Measurements from ENCODE around the gene BRME1.
A peak's percentile ranks its signal among the peaks of the same experiment; 100 is the strongest.

BRME1 gene

GRCh38 chr19:13905634-13906520 lies at the start of gene BRME1, which contains the start of gene CC2D1A:
BRME1 (minus strand) TSS chr19:13906117; CDS start chr19:13904892, 1,225 bp downstream.
CC2D1A (plus strand) TSS chr19:13906201; CDS start chr19:13906442, 241 bp downstream.
- DNase-seq (ENCODE audit: low read depth), result peak; percentile 95

DNA sequence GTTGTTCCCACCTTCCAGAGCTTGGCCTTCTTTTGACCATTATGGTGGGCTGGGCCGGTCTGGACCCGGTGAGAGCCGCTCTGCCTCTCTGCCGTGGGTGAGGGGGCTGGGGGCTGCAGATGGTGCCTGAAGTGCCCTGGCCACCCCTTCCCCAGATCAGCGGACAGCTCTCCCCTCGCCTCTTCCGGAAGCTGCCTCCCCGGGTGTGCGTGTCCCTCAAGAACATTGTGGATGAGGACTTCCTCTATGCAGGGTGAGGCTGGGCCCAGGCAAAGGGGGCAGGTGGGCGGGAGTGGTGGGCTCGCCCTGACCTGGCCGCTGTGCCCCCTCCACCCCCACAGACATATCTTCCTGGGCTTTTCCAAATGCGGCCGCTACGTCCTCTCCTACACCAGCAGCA lies 48.3 kb upstream of the BRME1 start:
- no peak for DNase-seq (ENCODE audit: low read depth)

DNA sequence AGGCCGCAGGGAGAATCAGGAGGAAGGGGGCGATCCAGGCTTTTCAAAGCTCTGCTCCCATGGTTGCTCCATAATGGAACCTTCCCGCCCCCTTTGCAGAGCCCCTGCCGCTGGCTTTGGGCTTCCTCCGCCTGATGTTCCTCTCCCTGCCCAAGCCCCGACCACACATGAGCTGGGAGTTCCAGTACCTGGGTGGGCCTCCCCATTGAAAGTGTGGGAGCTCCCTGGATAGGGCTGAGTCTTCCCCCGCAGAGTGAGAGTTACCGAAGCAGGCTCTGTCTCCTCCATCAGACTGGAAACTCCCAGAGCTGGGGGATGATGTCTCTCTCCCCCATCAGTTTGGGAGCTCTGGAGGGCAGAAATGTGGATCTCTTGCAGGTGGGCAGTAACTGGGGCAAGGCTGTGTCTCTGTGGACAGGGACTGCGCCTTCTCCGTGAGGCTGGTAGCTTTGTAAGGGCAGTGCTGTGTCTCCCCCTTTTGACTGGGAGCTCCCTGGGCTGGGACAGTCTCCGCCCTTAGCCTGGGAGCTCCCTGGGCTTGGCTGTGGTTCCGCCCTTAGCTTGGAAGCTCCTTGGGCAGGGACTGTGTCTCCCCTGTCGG lies 47.1 kb upstream of the BRME1 start:
- DNase-seq (ENCODE audit: low read depth), result no peak

- peak; percentile 98 for DNase-seq (ENCODE audit: low read depth)
Observed at GRCh38 chr19:13952154-13952930, 46.4 kb upstream of the BRME1 start, which contains the start of gene DCAF15. DCAF15 (plus strand) TSS chr19:13952509; CDS start chr19:13952513, 4 bp downstream.

DNA sequence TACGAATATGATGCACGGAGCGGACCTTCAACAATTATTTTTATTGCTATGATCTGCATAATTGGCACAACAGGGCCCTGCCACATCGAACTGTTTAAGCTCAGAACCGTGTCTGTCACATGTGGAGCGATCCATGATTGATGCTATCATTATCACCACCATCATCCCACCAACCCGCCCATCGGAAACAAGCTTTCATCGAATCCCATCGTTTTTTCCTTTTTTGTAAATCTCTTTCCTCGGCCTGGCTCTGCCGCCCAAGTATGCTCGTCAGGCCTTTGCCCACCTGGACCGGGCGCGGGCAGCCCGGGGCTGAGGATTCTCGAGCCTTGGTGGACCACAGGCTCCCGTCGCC lies 45.9 kb upstream of the BRME1 start:
- no peak for DNase-seq (ENCODE audit: low read depth)

DNA sequence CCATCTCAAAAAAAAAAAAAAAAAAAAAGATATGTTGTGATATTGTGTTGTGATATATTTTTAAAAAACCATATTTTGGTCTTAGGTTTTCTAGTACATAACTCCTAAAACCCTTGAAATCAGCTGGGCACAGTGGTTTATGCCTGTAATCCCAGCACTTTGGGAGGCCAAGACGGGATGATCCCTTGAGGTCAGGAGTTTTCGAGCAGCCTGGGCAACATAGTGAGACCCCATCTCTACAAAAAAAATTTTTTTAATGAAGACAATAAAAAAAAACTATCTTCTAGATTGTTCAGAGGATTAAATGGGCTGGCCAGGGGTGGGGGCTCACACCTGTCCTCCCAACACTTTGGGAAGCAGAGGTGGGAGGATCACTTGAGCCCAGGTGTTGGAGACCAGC lies 45.1 kb upstream of the BRME1 start:
- no peak for DNase-seq (ENCODE audit: low read depth)

DNA sequence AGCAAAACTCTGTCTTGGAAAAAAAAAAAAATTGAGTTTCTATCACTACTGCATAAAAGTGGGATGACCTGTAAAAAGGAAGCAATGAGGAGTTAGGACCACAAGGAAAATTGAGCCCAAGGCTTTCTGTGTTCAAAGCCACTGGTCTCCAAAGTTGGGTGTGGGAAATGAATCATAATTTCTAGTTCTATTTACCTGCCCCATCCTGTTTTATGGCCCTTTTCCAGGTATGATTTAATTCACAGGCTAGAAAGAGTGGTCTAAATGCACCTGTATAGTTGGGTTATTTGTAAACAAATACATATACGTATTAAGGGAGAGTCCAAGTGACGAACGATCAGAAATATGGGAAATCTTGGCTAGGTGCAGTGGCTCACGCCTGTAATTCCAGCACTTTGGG lies 40.5 kb upstream of the BRME1 start:
- DNase-seq (ENCODE audit: low read depth), result no peak

DNA sequence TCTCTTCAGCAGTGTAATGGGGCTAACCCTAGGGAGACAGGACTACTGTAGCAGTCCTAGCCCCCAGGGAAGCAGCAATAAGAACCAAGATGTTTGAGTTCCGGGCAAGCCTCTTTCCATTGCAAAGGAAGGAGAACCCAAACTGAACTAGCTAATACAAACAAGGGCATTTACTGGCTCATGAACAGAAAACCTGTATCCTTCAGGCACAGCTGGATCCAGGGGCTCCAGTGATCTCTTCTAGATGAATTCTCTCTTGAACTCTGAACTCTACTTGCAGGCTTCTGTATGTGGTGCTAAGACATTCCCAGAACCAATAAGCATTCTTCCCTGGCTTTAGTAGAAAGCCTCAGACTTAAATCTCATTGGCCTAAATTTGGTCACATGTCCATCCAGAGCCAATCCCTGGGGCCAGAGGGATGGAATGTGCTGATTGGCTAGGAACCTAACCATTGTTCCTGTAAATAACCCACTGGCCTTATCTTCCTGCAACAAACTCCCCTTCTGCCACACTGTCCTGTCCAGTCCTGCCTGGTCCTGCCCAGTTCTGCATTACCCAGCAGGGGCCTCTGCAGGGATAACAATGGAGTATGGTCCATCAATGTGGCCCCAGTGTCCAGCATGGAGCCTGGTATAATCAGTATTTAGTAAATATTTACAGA lies 36.2 kb upstream of the BRME1 start:
- no peak for DNase-seq (ENCODE audit: low read depth)

DNA sequence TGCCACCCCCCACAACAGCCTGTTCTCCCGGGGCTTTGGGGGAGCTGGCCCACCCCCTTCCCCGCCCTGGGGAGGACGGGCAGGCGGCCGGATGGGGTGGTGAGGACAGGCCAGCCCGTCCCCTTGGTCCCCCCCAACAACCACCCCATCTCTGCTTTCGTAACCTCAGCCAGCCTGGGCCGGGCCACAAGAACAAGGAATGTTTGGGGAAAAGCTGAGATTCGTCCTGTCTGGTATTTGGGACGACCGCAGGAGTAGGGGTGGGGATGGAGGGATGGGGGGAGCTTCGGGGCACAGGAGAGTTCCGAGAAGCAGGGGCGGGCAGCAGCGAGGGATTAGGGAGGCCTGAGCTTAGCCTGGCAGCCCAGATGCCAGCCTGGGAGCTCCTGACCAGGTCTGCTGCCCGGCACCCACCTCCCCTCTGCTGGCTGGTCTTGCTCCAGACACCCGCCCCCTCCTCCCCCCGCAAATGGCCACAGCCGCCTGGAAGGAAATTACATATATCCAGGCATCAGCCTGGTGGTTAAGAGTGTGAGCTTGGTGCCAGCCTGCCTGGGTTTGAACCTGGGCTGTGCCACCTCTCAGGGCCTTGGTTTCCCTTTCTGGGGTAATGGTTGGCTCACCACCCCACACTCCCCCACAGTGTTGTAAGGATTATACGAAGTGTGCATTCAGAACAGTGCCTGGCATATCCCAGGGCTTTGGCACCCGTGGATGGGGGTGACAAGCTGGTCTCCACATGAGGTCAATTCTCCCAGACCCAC lies 32.6 kb upstream of the BRME1 start, which contains the start of gene PODNL1:
PODNL1 (minus strand) TSS at position 117 of the 764 bp plus-strand sequence. CDS start 236 bp downstream, outside the sequence.
- DNase-seq (ENCODE audit: low read depth), result no peak

DNA sequence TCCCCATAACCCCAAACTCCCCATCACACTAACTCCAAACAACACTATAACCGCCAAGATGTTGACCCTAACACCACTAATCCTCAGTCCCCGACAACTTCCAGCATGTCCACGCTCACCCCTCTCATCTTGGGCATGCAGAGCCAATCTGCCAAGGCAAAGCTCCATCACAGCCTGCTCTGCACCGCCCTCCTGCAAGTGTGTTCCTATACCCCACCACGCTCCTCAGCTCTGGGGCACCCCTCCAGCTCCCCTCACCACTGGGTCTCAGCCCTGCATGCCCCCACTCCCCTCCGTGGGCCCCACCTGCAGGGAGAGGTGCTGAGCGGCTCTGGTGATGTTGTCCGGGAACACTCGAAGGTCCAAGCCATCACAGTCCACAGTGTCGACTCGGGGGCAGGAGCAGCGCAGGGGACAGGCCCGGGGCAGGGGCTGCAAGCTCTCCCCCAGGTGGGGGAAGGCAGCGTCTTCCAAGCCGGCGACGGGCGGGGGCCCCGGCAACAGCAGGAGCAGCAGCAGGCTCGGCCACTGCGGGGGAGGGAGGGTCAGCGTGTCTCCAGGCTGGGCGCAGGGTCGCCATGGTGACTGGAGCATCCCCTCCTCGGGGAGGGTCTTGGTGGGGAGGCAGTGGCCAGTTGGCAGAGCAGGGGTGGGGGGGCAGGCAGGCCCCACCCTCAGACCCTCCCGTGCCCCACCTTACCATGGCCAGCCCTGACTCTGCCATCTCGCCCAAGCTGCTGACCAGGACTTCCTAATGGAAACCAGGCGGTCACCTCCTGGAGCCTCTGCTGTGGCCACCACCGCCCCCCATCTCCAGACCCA lies 31.8 kb upstream of the BRME1 start:
- no peak for DNase-seq (ENCODE audit: low read depth)

DNA sequence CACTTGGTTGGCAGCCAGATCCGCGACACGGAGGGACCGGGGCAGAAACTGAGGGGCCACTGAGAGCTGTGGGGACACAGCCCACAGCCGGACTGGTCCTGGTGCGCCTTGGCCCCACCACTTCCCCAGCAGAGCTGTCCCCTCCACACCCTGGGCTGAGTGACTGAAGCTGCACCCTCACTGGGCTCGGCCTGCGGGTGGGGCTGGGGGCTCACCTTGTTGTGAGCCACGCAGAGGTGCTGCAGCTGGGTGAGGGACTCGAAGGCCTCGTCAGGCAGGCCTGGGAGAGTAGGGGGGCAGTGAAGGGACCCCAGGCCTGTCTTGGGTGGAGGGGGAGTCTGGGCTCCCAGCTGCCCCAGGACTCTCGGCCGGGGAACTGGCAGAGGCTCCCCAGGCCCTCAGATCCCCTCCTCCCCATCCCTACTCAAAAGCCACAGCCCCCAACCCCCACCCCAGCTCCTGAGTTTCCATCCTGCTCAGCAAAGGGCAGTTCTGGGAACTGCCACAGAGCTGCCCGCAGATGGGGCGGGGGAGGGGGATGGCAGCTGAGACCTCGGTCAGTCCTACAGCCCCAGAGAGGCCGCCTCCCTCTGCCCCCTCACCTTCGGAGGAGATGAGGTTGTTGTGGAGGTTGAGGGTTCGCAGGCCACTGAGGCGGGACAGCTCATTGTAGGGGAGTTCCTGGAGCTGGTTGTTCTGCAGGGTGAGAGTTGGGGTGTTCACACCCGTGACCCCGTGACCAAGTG lies 30.0 kb upstream of the BRME1 start:
- DNase-seq (ENCODE audit: low read depth), result no peak

DNA sequence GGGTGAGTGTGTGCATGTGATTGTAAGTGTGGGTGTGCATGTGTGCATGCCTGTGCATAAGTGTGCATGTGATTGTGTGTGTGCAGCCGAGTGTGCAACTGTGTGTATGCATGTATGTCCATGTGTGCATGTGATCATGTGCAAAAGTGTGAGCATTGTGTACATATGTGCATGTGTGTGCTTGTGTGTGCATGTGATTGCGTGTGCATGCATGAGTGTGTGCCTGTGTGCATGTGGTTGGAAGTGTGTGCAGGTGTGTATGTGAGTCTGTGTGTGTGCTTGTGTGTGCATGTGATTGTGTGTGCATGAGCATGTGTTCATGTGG lies 28.8 kb upstream of the BRME1 start:
- no peak for DNase-seq (ENCODE audit: low read depth)

- DNase-seq (ENCODE audit: low read depth), result no peak
Observed at GRCh38 chr19:13932911-13933393, 27.0 kb upstream of the BRME1 start.

DNA sequence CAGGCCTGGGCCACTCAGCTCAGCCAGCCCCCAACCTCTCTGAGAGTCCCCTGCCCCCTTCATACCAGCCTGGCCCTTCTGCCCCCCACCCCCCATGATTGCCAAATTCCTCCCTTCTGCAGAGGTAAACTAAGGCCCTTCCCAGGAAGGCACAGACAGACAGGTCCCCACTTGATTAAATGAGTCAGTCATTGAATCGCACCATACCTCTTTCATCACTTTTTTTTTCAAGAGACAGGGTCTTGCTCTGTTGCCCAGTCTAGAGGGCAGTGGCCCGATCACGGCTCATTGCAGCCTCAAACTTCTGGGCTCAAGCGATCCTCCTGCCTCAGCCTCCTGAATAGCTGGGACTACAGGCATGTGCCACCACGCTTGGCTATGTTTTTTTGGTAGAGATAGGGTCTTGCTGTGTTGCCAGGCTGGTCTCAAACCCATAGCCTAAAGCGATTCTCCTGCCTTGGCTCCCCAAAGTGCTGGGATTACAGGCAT lies 26.3 kb upstream of the BRME1 start:
- no peak for DNase-seq (ENCODE audit: low read depth)

GRCh38 chr19:13931391-13932148 lies 25.7 kb upstream of the BRME1 start:
- no peak for DNase-seq (ENCODE audit: low read depth)

GRCh38 chr19:13930402-13930801 lies 24.5 kb upstream of the BRME1 start:
- DNase-seq (ENCODE audit: low read depth), result no peak

GRCh38 chr19:13929956-13930355 lies 24.0 kb upstream of the BRME1 start:
- no peak for DNase-seq (ENCODE audit: low read depth)

GRCh38 chr19:13929340-13929739 lies 23.4 kb upstream of the BRME1 start:
- no peak for DNase-seq (ENCODE audit: low read depth)

DNA sequence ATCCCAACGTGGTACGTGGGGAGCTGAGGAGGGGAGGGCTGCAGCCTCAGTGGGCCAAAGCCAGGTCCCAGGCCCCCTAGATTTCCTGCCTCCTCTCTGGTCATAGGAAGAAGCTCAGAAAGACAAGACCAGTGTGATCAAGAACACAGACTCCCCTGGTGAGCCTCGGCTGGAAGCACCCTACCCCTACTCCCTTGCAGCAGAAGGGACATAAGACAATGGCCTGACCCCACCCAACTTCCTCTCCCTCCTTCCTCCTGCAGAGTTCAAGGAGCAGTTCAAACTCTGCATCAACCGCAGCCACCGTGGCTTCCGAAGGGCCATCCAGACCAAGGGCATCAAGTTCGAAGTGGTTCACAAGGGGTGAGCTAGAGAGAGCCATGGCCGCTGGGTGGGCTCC lies 20.8 kb upstream of the BRME1 start:
- no peak for DNase-seq (ENCODE audit: low read depth)

Data from activated T-cell treated with anti-CD3 and anti-CD28 coated beads for 24 hours (primary cell).